ENCODE data around the gene MC1R. TPM values are rescaled to one million over a fixed set of nuclear protein-coding genes. Genes with fewer than 3 reads are reported as not detected.

Gene MC1R
- total and polyA plus RNA-seq, 4 donors = 0.19 to 3.3 (median 0.30) TPM

DNA sequence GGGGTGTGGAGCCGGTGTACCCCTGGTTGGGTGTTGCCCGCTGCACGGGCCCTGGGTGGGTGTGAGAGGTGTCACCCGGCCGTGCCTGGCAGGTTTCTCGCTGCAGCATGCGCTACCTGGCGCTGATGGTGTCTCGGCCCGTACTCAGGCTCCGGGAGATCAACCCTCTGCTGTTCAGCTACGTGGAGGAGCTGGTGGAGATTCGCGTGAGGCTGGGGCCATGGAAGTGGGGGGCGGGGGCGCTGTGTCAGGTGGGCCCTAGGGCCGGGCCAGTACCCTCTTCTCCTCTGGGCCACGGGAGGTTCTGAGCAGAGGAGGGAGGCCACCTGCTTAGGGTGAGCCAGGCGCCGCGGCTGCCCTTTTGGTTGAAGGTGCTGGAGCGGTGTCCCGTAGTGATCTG, 43.3 kb downstream of the MC1R start:
- Histone ChIP-seq H3K9me3 (ENCODE audit: control insufficient read depth in 4 of 4, low read length in 3 of 4) (no peaks in the 10 kb centered on the region), H3K27me3 (ENCODE audit: control insufficient read depth in 4 of 4, insufficient read depth in 4 of 4, low read length in 3 of 4) (no peaks in the 10 kb centered on the region), H3K4me3 (ENCODE audit: low read depth in 1 of 3, low read length in 3 of 3) (no peak overlapping the region), H3K4me1 (ENCODE audit: control insufficient read depth in 4 of 4, insufficient read depth in 4 of 4, low read length in 3 of 4) (no peaks in the 10 kb centered on the region), H3K9ac (ENCODE audit: low read depth in 1 of 2, low read length in 2 of 2) (no peak overlapping the region), H3K27ac (ENCODE audit: low read depth in 1 of 2, low read length in 2 of 2) (no peak overlapping the region), H3K36me3 (ENCODE audit: control insufficient read depth in 4 of 4, insufficient read depth in 3 of 4, low read depth in 1 of 4, low read length in 3 of 4) (peaks cover 2 to 45% (median 4%) of the 10 kb centered on the region in 4 donors)
- TF ChIP-seq, protein P1, sequence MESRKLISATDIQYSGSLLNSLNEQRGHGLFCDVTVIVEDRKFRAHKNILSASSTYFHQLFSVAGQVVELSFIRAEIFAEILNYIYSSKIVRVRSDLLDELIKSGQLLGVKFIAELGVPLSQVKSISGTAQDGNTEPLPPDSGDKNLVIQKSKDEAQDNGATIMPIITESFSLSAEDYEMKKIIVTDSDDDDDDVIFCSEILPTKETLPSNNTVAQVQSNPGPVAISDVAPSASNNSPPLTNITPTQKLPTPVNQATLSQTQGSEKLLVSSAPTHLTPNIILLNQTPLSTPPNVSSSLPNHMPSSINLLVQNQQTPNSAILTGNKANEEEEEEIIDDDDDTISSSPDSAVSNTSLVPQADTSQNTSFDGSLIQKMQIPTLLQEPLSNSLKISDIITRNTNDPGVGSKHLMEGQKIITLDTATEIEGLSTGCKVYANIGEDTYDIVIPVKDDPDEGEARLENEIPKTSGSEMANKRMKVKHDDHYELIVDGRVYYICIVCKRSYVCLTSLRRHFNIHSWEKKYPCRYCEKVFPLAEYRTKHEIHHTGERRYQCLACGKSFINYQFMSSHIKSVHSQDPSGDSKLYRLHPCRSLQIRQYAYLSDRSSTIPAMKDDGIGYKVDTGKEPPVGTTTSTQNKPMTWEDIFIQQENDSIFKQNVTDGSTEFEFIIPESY (IDR thresholded peaks at IDR 0.05) = no peak
- TF ChIP-seq TAF1 (conservative IDR thresholded peaks at IDR 0.05) = no peak
- TF ChIP-seq SP1 (IDR thresholded peaks at IDR 0.05) = no peak
- TF ChIP-seq, protein P2, sequence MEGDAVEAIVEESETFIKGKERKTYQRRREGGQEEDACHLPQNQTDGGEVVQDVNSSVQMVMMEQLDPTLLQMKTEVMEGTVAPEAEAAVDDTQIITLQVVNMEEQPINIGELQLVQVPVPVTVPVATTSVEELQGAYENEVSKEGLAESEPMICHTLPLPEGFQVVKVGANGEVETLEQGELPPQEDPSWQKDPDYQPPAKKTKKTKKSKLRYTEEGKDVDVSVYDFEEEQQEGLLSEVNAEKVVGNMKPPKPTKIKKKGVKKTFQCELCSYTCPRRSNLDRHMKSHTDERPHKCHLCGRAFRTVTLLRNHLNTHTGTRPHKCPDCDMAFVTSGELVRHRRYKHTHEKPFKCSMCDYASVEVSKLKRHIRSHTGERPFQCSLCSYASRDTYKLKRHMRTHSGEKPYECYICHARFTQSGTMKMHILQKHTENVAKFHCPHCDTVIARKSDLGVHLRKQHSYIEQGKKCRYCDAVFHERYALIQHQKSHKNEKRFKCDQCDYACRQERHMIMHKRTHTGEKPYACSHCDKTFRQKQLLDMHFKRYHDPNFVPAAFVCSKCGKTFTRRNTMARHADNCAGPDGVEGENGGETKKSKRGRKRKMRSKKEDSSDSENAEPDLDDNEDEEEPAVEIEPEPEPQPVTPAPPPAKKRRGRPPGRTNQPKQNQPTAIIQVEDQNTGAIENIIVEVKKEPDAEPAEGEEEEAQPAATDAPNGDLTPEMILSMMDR (IDR thresholded peaks at IDR 0.05; ENCODE audit: low read depth, low read length, missing input control) = no peak
- no peak for TF ChIP-seq YY1 (IDR thresholded peaks at IDR 0.05)
- TF ChIP-seq, protein P3, sequence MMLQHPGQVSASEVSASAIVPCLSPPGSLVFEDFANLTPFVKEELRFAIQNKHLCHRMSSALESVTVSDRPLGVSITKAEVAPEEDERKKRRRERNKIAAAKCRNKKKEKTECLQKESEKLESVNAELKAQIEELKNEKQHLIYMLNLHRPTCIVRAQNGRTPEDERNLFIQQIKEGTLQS (IDR thresholded peaks at IDR 0.05) = no peak
- no peak for TF ChIP-seq EGR1 (IDR thresholded peaks at IDR 0.05; ENCODE audit: low read depth in 2 of 2)
- TF ChIP-seq HNF4G (IDR thresholded peaks at IDR 0.05) = no peak
- no peak for TF ChIP-seq JUND (IDR thresholded peaks at IDR 0.05)
- TF ChIP-seq FOXA2 (IDR thresholded peaks at IDR 0.05) = no peak
- TF ChIP-seq RXRA (IDR thresholded peaks at IDR 0.05) = no peak
- no peak for TF ChIP-seq GABPA (IDR thresholded peaks at IDR 0.05 in 1 of 2, conservative IDR thresholded peaks at IDR 0.05 in 1 of 2)
- TF ChIP-seq NR2F2 (IDR thresholded peaks at IDR 0.05) = no peak
- DNase-seq (ENCODE audit: low spot score) = no peak
- WGBS = 97% methylated on average over 23 of the region's 23 CpGs

GRCh38 chr16:89962754-89963498, 44.3 kb downstream of the MC1R start:
- Histone ChIP-seq H3K4me3 (ENCODE audit: low read depth in 1 of 3, low read length in 3 of 3) (no peak overlapping the region), H3K9me3 (ENCODE audit: control insufficient read depth in 4 of 4, low read length in 3 of 4) (no peaks in the 10 kb centered on the region), H3K27ac (ENCODE audit: low read depth in 1 of 2, low read length in 2 of 2) (no peak overlapping the region), H3K9ac (ENCODE audit: low read depth in 1 of 2, low read length in 2 of 2) (no peak overlapping the region), H3K4me1 (ENCODE audit: control insufficient read depth in 4 of 4, insufficient read depth in 4 of 4, low read length in 3 of 4) (no peaks in the 10 kb centered on the region), H3K36me3 (ENCODE audit: control insufficient read depth in 4 of 4, insufficient read depth in 3 of 4, low read depth in 1 of 4, low read length in 3 of 4) (peaks cover 0 to 36% (median 2%) of the 10 kb centered on the region in 4 donors), H3K27me3 (ENCODE audit: control insufficient read depth in 4 of 4, insufficient read depth in 4 of 4, low read length in 3 of 4) (no peaks in the 10 kb centered on the region)
- TF ChIP-seq FOXA2 (IDR thresholded peaks at IDR 0.05) (no peak), GABPA (IDR thresholded peaks at IDR 0.05 in 1 of 2, conservative IDR thresholded peaks at IDR 0.05 in 1 of 2) (no peak), NR2F2 (IDR thresholded peaks at IDR 0.05) (no peak), FOXA1 (IDR thresholded peaks at IDR 0.05) (no peak), EGR1 (IDR thresholded peaks at IDR 0.05; ENCODE audit: low read depth in 2 of 2) (no peak), RXRA (IDR thresholded peaks at IDR 0.05) (no peak), HNF4G (IDR thresholded peaks at IDR 0.05) (no peak), SP1 (IDR thresholded peaks at IDR 0.05) (no peak), YY1 (IDR thresholded peaks at IDR 0.05) (no peak), HNF4A (conservative IDR thresholded peaks at IDR 0.05) (no peak), JUND (IDR thresholded peaks at IDR 0.05) (no peak), TAF1 (conservative IDR thresholded peaks at IDR 0.05) (no peak)
- TF ChIP-seq, protein P1 (IDR thresholded peaks at IDR 0.05) = no peak
- TF ChIP-seq, protein P4, sequence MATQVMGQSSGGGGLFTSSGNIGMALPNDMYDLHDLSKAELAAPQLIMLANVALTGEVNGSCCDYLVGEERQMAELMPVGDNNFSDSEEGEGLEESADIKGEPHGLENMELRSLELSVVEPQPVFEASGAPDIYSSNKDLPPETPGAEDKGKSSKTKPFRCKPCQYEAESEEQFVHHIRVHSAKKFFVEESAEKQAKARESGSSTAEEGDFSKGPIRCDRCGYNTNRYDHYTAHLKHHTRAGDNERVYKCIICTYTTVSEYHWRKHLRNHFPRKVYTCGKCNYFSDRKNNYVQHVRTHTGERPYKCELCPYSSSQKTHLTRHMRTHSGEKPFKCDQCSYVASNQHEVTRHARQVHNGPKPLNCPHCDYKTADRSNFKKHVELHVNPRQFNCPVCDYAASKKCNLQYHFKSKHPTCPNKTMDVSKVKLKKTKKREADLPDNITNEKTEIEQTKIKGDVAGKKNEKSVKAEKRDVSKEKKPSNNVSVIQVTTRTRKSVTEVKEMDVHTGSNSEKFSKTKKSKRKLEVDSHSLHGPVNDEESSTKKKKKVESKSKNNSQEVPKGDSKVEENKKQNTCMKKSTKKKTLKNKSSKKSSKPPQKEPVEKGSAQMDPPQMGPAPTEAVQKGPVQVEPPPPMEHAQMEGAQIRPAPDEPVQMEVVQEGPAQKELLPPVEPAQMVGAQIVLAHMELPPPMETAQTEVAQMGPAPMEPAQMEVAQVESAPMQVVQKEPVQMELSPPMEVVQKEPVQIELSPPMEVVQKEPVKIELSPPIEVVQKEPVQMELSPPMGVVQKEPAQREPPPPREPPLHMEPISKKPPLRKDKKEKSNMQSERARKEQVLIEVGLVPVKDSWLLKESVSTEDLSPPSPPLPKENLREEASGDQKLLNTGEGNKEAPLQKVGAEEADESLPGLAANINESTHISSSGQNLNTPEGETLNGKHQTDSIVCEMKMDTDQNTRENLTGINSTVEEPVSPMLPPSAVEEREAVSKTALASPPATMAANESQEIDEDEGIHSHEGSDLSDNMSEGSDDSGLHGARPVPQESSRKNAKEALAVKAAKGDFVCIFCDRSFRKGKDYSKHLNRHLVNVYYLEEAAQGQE (IDR thresholded peaks at IDR 0.05) = no peak
- no peak for DNase-seq (ENCODE audit: low spot score)
- 91% methylated on average over 26 of the region's 26 CpGs for WGBS
